ENCODE measurements around the gene RABGEF1.
"Not testable (repeated sequence)": the region's sequence is repeated elsewhere in the genome, so short reads cannot be mapped to it uniquely, and the experiment has no call there.

RABGEF1 gene

DNA sequence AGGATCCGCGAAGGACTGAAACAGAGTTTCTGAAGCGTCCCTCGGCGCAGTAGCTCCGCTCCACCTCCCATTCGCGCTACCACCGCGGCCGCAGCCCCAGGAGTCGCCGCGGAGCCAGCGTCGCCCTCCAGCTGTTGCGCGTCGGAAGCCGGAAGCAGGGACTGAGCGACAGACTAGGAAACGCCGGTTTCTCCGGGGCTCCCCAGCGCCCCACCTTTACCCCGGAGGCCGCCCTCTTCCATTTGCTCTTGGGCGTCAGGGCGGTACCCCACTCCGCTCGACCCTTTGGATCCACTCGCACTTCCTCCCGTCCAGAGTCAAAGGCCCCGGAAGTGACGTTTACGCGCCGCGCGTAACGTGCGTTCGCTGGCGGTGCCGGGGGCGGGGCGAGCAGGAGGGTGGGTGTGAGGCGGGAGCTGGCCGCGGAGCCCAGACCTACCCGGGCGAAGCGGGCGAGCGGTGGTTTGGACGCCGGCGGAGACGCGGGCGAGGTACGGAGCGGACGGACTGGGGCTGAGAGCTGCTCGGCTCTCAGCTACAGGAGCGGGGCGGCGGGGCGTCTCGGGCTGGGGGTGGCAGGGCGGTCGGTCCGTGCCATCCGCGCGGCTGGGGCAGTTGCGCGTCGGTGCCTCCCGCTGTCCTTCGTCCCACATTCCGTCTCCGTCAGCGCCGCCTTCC is at the start of gene RABGEF1:
TSS of gene RABGEF1 (plus strand) at position 432 of the 678 bp plus-strand sequence. CDS start 31,167 bp downstream, outside the sequence.
- DNase-seq = peak; percentile 90

DNA sequence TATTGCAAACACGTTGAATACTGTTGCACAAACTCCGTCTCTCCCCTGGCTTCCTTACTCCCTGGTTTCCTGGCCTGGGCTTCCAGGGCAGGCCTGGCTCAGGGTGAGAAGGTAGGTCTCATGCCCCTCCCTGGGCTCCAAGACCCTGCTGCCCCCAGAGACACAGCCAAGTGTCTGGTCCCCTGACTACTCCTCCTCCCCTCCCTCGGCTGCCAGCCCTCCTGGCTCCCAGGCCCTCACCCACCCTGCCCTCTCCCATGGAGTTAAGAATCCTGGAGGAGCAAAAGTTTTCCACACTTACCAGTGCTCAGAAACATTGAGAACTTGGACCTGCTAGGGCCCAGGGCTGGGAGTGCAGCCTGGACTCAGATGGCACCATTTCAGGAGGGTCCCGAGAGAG is 47.2 kb upstream of the RABGEF1 start:
- no peak for DNase-seq

DNA sequence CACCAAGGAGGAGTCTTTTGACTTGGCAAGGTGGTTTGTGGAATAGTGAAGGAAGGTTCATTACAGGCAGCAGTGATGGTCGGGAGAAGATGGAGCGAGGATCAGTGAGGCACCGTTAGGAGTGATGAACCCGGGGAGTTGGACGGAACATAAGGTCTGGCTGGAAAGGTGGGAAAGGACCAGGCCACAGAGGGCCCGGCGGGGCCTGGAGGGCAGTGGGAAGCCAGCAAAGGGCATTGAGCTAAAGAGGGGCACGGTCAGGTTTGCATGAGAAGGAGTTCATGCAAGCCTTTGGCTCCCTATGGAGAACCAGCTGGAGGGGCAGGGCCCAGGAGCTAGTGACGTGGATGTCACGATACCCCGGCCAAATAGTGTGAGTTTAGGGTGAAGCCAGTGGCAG is 46.2 kb upstream of the RABGEF1 start:
- no peak for DNase-seq

GRCh38 chr7:66695417-66695816 is 45.1 kb upstream of the RABGEF1 start:
- not testable (repeated sequence) for DNase-seq

DNA sequence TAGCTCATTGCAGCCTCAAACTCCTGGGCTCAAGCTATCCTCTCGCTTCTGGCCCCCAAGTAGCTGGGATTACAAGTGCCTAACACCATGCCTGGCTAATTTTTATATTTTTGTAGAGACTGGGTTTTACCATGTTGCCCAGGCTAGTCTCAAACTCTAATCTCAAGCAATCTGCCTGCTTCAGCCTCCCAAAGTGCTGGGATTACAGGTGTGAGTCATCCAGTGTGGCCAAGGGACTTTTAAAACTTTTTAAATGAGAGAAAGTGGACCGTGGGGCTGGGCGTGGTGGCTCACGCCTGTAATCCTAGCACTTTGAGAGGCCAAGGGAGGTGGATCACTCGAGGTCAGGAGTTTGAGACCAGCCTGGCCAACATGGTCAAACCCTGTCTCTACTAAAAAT is 44.4 kb upstream of the RABGEF1 start:
- not testable (repeated sequence) for DNase-seq

- DNase-seq = peak; percentile 99
These were observed 43.8 kb upstream of the RABGEF1 start for GRCh38 chr7:66696774-66697191.

- no peak for DNase-seq
These were observed 42.8 kb upstream of the RABGEF1 start for GRCh38 chr7:66697449-66698438.

DNA sequence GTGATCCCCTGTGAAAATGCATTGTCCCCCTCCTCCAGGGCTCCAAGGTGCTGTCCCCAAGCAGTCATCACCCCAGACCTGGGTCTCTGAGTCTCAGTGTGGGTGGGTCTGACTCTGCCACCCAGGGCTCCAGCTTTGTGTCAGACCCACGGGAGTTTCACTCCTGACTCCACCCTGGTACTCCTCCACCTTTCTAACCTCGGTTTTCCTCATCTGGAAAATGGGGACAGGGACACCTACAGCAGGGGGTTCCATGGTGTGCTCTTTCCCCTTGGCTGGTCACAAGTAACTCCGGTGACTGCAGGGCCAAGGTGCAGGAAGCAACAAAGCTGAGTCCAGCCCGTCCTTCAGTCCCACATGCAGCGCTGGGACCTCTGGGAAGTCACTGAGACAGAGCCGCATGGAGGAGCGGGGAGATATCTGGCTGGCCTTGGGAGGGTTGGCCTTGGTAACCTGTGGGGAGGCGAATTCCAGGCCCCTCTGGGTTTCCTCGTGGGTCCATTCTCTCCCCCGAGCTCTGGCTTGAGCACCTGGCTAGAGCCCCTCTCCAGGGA is 41.8 kb upstream of the RABGEF1 start:
- no peak for DNase-seq

DNA sequence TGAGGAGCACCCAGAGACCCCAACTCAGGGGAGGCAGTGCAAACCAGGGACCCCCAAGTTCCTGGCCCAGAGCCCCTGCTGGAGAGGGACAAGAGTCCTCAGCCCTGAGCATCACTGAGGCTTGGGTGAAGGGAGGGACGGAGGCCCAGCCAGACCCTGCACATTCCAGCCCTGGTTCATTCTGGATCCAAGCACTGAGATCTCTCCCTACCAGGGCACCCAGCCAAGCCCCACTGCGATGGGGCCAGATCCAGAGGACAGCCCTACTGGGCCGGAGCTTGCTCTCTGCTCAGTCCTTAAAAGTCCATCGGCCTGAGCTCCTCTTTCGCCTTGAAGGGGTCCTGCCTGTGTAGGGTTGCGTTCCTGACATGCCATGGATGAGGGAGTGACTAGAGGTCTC is 40.5 kb upstream of the RABGEF1 start:
- DNase-seq = no peak

DNA sequence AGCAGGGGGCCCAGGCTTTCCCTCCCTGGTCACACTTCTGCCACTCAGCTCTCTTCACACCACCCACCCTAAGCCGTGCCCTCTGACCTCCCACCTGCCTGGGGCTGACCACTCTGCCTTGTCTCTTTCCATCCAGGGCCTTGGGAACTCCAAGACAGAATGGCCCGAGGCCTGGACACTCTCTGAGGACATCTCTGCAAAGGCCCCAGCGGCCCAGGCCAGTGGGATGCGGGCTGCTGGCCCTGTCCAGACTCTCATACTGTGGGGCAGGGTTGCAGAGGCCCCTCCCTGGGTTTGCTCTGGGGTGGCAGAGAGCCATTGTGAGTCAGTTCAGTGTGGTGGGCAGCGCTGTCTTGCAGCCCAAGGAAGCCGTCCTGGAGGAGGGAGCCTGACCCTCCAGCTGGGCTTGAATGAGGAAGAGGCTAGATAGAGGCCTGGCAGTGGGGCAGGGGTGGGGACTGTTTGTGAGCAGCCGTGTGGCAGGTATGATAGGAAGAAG is 39.9 kb upstream of the RABGEF1 start:
- DNase-seq = no peak

- no peak for DNase-seq
These were observed 32.7 kb upstream of the RABGEF1 start for GRCh38 chr7:66707825-66708224.

DNA sequence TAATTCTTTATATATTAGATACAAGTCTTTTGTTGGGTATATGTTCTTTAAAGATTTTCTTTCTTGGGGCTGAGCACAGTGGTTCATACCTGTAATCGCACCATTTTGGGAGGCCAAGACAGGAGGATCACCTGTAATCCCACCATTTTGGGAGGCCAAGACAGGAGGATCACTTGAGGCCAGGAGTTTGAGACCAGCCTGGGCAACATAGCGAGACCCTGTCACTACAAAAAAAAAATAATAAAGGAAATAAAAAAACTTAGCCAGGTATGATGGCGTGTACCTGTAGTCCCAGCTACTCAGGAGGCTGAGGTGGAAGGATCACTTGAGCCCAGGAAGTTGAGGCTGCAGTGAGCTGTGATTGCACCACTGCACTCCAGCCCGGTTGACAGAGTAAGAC is 29.8 kb upstream of the RABGEF1 start:
- DNase-seq = not testable (repeated sequence)

- no peak for DNase-seq
These were observed 26.8 kb upstream of the RABGEF1 start for GRCh38 chr7:66713687-66714086.

DNA sequence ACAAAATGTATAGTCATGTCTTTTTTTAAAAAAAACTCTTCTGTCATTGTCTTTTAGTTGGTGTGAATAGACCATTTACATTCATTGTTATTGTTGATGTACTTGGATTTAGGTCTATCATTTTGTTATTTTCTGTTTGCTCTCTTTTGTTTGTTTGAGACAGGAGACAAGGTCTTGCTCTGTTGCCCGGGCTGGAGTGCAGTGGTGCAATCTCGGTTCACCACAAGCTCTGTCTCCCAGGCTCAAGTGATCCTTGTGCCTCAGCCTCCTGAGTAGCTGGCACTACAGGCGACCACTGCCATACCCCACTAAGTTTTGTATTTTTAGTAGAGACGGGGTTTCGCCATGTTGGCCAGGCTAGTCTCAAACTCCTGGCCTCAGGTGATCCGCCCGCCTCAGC is 23.9 kb upstream of the RABGEF1 start:
- DNase-seq = not testable (repeated sequence)

GRCh38 chr7:66720561-66720960 is 20.0 kb upstream of the RABGEF1 start:
- DNase-seq = no peak

DNA sequence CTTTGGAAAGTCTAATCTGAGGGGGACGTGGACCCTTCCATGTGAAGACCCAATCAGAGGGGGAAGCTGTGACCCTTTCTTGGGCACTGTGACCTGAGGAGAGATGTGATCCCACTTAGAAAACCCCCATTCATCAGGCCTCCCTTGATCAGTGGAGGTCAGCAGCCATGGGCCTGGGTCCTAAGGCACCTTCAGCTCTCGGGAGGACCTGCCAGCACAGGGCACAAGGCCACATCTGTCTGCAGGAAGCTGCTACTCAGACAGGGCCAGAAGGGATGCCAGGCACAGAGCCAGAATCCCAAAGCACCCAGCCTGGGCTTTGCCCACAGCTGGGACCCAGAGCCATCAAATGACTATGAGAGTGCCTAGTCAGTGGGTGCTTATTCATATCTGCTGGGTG is 14.7 kb upstream of the RABGEF1 start:
- DNase-seq = no peak

DNA sequence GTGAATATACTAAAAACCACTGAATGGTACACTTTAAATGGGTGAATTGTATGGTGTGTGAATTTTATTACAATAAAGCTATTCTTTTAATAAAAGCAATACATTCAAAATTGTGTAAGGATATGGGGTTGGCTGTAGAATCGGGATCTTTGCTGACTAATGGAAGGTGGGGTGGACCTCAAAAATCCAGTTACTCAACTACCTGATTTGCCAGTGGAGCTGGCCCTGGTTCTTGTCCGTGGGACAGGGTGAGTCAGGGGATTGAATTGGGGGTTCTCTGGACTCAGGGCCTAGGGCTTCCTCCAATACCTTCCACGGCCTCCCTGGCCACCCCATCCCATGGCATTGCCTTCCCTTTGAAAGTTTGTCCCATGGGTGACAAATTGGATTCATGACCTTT is 13.5 kb upstream of the RABGEF1 start:
- no peak for DNase-seq

GRCh38 chr7:66728571-66728970 is 12.0 kb upstream of the RABGEF1 start:
- no peak for DNase-seq

DNA sequence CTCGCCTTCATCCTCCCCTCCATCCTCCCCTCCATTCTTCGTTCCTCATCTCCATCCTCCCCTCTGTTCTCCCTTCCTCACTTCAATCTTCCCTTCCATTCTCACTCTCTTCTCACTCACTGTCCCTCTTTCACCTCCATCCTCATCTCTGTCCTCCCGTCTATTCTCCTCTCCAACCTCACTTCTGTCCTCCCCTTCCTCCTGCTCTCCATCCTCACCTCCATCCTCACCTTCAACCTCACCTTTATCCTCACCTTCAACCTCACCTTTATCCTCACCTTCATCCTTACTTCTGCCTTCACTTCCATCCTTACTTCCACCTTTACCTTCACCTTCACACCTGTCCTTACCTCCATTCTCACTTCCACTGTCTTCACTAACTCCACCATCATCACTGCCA is 11.3 kb upstream of the RABGEF1 start:
- DNase-seq = no peak

DNA sequence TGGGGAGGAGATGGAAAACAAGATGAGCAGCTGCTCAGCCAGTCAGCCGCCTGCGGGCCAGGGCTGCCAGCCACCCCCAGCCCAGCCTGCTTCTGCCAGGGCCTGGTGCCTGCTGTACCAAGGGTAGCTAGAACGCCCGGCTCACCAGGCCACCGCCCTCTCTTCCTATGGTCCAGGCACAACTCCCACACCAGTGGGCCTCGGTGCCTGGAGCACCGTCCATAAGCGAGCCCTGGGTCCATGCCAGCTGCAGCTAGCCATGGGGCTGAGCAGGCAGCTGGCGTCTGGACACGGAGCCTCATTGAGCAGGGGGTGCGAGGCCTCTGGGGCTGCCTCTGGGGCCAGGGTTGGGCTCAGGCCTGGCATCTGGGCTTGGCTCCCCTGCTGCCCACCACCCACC is 8.5 kb upstream of the RABGEF1 start:
- DNase-seq = no peak

GRCh38 chr7:66732439-66732838 is 8.1 kb upstream of the RABGEF1 start:
- no peak for DNase-seq

DNA sequence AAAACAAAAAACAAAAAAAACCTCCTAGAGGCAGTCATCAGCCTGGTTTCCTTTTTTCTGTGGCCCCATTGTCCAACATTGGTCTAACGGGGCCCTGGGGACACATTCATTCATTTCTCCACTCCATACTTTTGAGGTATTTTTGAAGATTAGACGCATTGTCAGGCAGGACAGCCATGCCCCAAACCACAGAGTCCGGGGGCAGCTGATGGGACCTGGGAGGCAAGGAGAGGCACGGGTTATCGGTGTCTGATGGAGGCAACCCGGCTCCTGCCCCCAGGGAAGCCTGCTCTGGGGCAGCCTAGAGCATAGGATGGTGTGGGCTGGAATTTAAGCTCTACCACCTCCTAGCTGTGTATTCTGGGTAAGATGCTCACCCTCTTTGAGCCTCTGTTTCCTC is 6.5 kb upstream of the RABGEF1 start:
- no peak for DNase-seq

DNA sequence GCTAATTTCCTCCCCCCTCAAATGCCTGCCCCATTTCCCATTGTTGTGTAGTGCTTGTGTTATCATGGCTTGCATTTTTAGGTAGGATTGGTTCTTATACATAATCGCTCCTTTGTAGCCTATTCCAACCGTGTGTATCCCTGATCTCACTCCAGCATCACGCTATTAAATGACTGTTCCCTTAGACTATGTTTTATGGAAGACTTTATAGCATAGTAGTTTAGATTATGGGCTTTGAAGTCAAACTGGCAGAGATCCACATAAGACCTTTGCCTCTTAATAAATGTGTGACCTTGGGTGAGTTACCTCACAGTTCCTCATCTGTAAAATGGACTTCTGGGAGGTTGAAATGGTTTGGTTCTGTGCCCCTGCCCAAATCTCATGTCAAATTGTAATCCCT is 5.4 kb upstream of the RABGEF1 start:
- no peak for DNase-seq

DNA sequence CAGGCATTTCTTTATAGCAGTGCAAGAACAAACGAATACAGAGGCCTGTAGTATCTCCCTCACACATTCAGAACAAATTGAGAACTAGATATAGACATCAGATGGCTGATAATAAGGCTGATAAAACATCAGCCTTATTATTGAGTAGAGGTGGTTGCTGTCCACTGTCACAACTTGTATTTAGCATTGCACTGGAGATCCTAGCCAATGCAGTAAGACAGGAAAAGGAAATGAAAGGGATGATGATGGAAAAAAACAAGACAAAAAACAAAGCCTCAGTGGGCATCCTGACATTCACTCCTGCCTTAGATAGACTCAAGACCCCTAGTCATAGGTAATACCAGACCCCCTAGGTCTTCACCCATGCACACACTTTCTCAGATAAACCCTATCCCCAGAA is 4.7 kb upstream of the RABGEF1 start:
- DNase-seq = no peak
